Fibroblast of the aortic adventitia (primary cell): ENCODE measurements around the gene DUSP1. TPM values are rescaled to one million over a fixed set of nuclear protein-coding genes. Genes with fewer than 3 reads are reported as not detected.
"Not testable (repeated sequence)": the region's sequence is repeated elsewhere in the genome, so short reads cannot be mapped to it uniquely, and the experiment has no call there.

Experiments
- DNase-seq: peaks from one replicate; pipeline ENCODE4 v3.0.0-alpha.2; 2010; ENCODE audit warnings: low read depth
- H3K4me3 ChIP-seq: 2 replicates; pipeline ENCODE4 v1.5.1; 2011; ENCODE audit warnings: low read depth, mild to moderate bottlenecking, control low read depth, low read length, moderate library complexity
- CTCF ChIP-seq: IDR thresholded peaks from 2 replicates; pipeline ENCODE4 v1.5.1; 2011; ENCODE audit warnings: mild to moderate bottlenecking, low read length, control low read depth, inconsistent platforms; ENCODE audit not compliant: insufficient read depth
- total RNA-seq: library from RNA; depleted of rRNA; stranded (reverse); fragments of >200 nt; gene quantifications from 2 replicates; pipeline ENCODE4 v1.2.3, GENCODE V29; 2012; ENCODE audit warnings: low replicate concordance

DUSP1 gene
- total RNA-seq, 1 donor: 44.1 TPM

- no peak for DNase-seq
- TF ChIP-seq CTCF: no peak
- no peak overlapping the region for H3K4me3 ChIP-seq
These were observed 14.6 kb upstream of the DUSP1 start for GRCh38 chr5:172785429-172786088.

- not testable (repeated sequence) for H3K4me3 ChIP-seq
- DNase-seq: peak; percentile 45
These were observed 13.2 kb upstream of the DUSP1 start for GRCh38 chr5:172784162-172784561.

GRCh38 chr5:172783319-172783718 lies 12.3 kb upstream of the DUSP1 start:
- H3K4me3 ChIP-seq, DNase-seq: not testable (repeated sequence)

- no peak overlapping the region for H3K4me3 ChIP-seq
- TF ChIP-seq CTCF: no peak
- DNase-seq: peak; percentile 46
These were observed 11.4 kb upstream of the DUSP1 start for GRCh38 chr5:172782169-172783039.

- TF ChIP-seq CTCF: no peak
- no peak for DNase-seq
- no peak overlapping the region for H3K4me3 ChIP-seq
These were observed 8.8 kb upstream of the DUSP1 start for GRCh38 chr5:172779691-172780341.

- no peak for TF ChIP-seq CTCF
- H3K4me3 ChIP-seq: peak overlapping the region; percentile 28
- peak; percentile 82 for DNase-seq
These were observed 7.2 kb upstream of the DUSP1 start for GRCh38 chr5:172777881-172778814.

- no peak for TF ChIP-seq CTCF
- no peak overlapping the region for H3K4me3 ChIP-seq
- DNase-seq: no peak
These were observed 5.2 kb upstream of the DUSP1 start for GRCh38 chr5:172776235-172776594.
